CMK (cell line): ENCODE data around the gene OR2AG2.

Experiments
- DNase-seq: peaks from one replicate; pipeline ENCODE4 v3.0.0-alpha.2; 2010; ENCODE audit warnings: low read depth

The OR2AG2 gene

DNA sequence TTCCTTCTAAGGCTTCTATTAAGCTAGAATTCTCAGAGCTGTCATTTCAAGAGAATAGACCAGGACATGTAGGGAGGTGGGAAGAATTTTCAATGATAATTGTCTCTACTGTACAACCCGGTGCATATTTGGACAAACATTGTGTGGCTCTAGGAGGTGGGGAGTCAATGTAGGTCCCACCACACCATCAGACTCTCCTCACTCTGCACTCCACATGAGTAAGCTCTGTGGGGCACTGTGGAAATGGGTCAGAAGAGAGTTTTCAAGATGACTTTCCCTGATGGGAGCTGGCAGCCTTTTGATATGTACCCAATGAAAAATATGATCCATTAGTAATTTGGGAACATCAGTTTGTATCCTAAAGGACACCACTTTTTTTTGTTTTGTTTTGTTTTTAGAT is 33.2 kb downstream of the OR2AG2 start:
- DNase-seq, result no peak

DNA sequence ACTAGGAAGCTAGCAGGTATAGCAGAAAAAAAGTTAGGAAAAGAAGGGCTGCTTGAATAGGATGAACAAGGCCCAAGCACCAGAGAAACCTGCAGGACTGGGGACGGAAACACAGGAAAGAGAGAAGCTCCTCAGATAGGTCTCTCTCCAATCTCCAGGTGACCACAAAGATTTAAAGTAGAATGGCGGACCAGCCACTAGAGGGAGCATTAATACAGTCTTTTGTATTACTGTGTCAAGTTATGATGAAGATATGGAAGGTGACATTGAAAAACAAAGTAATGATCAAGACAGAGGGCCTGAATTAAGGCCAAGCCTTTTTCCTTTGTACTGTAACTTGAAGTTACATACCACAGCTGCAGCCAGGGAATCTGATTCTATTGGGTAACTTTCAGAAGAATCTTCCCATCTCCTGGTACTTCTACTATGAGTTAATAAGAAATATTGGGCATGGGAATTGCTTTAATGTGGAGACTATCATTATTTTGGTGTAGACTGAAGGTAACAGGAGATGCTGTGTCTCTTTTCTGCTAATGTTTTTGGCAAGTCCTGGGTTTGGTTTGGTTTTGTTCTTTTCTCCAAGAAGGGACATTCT is 33.8 kb downstream of the OR2AG2 start:
- no peak for DNase-seq

DNA sequence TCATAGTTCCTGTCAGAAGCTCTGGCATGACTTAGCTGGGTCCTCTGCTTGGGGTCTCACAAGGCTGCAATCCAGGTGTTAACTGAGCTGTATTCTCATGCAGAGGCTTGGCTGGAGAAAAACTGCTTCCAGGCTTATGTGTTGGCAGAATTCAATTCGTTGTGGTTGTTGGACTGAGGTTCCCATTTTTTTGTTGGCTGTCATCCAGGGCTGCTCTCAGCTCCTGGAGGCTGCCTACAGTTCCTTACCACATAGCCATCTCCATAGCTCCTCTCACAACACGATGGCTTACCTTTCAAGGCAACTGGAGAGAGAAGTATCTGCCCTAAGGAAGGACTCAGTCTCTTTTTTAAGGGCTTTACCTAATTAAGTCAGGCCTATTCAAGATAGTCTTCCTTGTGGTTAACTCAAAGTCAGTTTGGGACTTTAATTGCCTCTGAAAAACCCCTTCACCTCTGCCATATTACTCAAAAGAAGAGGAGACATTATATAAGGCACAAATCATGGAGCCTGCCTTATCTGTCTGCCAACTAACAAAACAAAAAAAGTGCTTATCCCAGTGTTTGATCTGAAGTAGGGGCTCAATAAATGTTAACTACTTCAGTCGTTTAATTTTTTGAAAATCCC is 35.2 kb downstream of the OR2AG2 start:
- DNase-seq, result no peak

DNA sequence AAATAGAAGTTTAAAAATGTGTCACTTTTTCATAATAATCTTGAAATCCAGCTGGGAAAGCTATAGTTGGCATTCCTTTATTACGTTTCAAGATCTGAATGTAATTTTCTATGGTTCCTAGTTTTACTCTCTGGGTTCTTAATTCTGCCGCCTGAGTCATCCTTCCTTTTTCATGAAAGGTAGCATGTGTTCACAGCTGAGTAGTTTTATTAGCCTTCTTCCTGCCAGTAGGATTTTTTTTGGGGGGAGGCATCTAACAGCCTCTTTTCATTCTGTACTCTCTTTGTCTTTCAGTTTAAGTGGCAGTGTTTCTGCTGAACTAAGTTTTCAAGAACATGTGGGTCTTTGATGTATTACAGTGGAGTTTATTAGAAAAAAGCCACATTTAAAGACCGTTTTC is 36.5 kb downstream of the OR2AG2 start:
- no peak for DNase-seq

DNA sequence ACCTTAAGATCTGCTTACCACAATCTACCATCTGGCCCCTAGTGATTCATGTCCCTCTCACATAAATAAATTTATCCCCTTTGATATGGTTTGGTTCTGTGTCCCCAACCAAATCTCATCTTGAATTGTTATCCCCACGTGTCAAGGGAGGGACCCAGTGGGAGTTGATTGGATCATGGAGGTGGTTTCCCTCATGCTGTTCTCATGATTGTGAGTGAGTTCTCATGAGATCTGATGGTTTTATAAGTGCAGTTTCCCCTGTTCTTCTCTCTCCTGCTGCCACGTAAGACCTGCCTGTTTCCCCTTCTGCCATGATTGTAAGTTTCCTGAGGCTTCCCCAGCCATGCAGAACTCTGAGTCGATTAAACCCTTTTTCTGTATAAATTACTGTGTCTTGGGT is 37.2 kb downstream of the OR2AG2 start:
- no peak for DNase-seq

DNA sequence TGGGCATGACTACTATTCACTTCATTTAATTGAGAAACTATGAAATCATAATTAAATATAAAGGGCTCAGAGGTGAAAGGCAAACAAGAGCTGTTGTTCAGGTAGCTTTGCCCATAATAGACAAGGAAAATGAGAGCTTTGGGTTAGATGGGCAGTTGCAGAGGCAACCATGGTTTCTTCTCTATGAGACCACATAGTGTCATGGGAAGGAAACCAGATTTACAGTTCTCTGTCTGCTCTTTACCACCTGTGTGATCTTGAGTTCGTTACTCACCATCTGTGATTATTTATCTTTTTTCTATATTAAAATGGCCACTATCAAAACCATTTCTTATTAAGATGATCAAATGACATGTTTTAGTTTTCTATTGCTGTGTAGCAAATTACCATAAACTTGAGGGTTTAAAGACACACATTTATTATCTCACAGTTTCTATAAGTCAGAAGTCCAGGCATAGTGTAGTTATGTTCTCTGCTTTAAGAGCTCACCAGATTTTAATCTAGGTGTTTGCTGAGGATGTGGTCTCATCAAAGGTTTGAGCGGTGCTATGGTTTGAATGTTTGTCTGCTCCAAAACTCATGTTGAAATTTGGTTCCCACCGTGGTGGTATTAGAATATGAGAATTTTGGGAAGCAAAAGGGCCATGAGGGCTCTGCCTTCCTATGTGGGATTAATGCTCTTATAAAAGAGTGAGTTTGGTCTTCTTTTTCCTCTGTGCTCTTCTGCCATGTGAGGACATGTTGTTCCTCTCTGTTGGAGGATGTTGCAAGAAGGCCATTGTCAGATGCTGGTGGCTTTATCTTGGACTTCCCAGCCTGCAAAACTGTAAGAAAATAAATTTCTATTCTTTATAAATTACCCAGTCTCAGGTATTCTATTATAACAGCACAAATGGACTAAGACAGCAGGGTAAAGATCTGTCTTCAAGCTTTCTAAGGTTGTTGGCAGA is 38.2 kb downstream of the OR2AG2 start:
- no peak for DNase-seq

DNA sequence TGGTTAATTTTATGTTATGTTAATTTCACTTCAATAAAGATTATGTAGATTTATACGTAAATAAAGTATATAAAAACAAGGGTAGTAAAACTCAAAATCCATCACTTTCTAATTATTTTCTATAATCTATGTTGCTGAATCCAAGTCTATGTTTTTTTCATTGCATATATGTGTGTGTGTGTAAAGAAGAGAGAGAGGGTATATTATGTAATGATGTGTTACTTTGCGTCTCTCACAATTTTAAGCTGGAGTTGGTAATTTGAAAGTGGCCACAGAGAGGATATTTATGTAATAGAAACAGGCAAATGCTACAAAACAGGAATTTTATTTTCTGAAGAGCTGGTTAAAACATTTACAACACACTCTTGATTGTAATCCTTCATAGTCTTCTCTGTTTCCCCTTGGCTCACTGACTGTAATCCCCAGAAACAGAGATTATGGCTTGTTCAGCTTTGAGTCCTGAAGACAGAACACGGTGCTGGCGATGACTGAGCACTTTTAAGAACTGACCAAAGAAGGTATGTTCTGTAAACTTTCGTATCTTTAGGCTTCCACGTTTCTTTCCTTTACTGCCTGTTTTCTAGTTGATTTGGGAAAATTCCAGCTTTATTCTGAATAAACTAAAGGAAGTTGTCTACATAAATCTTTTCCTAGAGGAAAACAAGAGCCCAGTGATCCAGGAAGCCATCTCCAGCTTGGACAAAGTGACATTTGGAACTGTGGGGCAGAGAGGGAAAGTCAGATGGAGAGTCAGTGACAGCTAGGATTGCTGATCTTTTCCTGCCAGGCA is 43.6 kb downstream of the OR2AG2 start:
- DNase-seq, result no peak

DNA sequence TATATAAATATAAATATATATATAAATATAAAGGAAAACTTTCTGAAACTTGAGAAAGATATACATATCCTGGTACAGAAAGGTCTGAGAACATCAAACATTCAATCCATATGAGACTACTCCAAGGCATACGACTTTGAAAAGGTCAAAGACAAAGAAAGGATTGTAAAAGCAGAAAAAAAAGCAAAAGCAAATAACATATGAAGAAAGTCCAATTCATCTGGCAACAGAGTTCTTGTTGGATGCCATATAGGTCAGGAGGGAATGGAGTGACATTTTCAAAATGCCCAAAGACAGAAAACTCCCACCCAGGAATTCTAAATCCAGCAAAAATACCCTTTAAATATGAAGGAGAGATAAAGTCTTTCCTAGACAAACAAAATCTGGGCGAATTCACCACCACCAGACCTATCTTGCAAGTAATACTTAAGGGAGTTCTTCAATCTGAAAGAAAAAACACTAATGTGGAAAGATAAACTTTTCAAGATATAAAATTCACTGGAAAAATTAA is 46.3 kb downstream of the OR2AG2 start:
- no peak for DNase-seq

DNA sequence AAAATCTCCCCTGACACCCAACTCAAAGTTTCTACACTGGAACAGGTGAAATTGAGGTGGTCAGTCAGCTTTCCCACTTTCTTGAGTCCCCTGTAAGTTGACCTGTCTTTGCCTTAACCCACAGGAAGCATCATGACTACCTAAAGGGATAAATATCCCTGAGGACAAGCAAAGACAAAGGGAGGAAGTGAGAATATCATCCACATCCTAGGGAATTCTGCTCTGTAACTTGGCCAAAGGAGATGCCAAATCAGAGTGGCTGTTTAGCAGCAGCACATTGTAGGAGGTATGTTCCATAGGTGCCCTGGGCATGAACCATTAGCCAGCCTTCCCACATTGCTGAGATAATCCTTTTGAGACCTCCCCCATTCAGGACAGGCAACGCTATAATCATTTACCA is 47.8 kb downstream of the OR2AG2 start:
- no peak for DNase-seq

DNA sequence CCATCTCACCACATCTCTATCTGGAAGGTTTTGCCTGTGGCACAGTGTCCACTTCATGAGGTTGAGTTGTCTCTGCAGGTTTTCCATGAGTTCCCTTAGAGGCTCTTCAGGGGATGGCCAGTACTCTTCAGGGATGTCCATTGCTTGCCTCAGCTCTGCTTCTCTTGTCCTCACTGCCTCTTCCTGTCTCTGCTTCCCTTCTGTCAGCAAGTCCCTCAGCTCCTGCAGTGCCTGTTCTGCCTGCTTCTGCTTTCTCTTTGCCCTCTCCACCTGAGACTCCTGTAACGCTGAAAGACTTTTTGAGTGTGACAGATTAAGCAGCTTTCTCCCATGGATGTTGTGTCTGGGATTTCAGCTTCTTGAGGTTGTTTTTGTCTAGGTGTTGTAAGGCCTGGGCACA is 50.4 kb downstream of the OR2AG2 start:
- DNase-seq, result no peak

DNA sequence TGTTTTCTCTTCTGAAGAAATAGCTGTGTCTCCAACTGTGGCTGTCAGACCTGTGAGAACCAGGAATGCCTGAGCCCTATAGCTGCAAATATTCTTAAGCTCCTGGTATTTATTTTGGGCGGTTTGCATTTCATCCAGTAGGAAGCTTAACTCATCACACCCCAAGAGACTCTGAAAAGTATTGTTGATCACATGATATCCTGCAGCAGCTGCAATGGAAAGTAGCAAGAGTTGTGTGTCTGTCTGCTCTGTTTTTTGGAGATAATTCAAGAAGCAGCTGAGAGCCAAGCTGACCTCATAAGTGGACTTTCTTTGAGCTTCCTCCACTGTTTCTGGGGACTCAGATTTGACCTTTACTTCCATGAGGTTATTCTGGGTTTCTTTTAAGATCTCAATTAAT is 52.2 kb downstream of the OR2AG2 start:
- no peak for DNase-seq

DNA sequence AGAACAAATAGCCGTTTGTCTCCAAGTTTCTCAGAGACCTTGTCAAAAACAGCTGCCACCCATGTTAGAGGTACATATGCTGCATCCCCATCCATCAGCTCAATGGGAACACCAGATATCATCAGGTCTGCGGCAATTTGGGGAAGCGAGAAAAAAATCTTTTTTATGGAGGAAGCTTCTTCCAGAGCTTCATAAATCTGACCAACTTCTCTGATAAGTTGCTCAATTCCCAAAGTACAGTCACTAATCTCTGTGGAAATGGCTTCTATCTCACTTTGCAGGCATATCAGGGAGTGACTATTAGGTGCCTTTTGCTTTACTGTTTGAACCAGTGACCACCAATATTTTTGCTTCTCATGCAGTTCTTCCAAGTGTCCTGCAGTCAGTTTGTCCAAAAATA is 54.4 kb downstream of the OR2AG2 start:
- no peak for DNase-seq
